GM18870 (cell line): Measurements from ENCODE around the gene KRT73.

ENCODE experiments used
- ATAC-seq: cut with Tn5 transposase; IDR thresholded peaks from one replicate; pipeline ENCODE4 v1.9.1; 2021; ENCODE audit warnings: moderate library complexity; ENCODE audit not compliant: unreplicated experiment

The KRT73 gene

DNA sequence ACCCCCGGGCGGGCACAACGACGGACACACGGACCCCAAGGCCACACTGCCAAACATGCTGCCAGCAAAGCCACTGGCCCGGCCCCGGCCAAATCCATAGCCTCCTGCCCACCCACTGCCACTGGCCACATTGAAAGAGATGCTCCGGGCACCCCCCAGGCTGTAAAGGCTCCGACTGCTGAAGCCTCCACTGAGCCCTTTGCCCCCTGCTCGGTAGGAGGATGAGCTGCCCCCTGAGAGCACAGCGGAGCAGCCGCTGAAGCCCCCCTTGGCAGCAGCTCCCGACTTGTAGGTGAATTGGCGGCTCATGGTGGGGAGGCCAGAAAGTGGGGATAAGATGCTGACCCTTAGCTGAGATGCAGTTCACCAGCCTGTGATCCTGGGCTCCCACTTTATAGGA, at the start of gene KRT73:
TSS of gene KRT73 (minus strand) at position 344 of the 400 bp plus-strand sequence. CDS start at position 309, 35 bp downstream.
- no peak for ATAC-seq

DNA sequence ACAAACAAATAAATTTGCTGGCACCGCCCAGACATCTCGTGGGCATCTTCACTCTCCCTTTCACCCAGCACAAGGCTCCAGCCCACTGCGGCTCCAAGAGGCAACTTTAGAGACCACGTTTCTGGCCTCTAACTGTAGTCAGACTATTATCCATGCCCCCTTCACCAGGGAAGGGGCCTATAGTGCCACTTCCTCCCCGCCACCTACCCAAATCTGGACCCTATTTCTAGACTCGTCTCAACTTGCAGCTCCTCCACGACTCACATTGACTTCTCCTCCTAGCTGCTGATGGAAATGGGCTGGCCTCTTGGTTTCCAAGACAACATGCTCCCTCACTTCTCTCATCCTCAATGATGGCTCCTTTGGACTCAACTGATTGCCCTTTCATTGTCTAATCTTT, 49.6 kb upstream of the KRT73 start:
- ATAC-seq = no peak

DNA sequence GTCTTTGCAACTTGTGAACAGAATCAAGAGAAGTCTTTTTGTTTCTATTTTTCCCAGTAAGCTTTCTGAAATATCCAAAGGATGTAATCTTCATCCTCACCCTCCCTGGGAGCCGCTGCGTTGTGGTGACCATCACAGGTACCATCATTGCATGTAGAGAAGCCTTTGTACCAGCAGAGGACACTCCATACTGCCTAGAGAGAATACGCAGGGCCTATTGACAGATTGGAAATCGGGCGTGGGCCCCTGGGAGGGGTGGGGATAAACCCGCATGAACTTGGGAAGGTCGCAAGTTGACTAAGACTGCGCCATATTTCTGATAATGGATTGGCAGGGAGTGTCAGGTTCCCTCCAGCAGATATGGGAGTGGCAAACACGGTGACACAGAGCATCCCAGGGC, 49.1 kb upstream of the KRT73 start:
- no peak for ATAC-seq

DNA sequence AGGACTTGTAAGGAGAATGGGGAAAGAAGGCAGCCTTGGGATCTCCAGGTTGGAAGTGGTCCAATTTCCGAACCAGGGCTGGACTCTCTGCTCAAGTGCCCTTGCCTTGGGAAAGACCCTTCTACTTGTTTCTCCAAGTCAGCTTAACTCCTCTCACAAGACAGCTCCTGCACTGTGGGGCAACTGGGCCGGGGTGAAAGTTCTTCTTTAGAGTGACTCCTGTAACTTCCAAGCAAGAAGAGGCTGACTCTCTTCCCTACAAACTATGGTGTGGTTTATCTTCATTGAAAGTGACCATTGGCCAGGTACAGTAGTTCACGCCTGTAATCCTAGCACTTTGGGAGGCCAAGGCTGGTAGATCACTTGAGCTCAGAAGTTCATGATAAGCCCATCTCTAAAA, 48.1 kb upstream of the KRT73 start:
- ATAC-seq = no peak

DNA sequence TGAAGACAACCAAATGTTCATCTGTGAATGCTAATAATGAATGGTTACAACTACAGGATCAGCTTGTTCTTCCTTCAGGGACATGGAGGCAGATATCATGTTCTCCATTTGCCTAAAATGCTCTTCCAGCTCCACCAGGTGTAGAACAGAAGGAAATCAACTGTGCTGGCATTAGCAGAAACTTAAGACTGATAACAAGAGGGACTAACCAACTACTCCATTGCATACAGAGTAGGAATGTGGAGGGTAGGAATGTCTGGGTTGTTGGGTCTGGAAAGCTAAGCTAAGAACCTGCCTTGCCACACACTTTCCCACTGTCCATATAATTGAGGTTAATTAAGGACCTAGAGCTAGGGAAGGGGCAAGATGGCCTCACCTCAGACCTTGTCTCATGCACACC, 45.1 kb upstream of the KRT73 start:
- ATAC-seq = no peak

DNA sequence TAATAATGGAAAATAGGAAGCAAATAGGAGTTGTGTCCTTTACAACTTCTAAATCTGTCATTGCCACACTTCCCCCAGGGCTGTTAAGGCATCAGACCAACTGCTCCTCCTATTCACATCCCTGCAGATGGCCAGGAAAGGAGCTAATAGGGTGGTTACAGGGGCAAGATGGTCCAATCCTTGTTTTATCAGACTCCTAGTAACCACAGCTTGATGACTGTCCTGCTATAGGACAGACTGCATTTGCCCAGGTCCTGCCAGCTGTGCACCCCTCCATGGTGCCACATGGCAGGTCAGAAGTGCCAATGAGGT, 44.5 kb upstream of the KRT73 start:
- ATAC-seq = no peak

DNA sequence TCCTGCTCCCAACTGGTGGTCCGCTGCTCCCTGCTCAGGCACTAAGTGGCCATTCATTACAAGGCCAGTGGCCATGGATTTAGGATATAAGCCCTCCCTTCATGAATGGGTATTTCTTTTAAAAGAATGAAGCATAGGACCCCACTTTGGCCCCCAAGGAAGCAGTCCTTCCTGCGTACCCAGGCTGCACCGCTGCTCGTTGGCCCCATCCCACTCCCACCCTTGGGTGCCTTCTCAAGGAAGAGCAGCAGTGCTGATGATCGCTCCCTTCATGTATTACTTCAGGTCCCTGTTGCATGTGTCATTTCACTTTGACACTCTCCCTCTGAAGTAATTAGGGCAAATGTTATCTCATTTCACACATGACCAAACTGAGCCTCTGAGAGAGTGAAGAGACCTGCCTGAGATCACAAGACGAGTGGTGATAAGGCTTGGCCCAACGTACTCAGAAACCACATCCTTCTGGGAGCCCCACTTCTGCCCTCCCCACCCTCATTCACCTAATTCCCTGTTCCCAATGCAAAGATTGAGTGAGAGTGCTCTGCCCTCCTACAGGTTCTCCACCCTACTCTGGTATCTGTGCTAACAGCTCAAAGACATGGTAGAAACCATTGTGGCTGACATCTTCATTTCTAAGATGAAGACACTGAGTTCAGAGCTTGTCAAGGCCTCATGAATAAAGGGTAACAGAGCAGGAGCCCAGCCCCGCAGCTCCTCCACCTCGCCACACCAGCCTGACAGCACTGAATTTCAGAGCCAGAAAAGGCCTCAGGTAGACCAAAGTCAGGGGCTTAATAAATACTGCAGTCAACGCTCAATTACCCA, 43.9 kb upstream of the KRT73 start:
- ATAC-seq = no peak

DNA sequence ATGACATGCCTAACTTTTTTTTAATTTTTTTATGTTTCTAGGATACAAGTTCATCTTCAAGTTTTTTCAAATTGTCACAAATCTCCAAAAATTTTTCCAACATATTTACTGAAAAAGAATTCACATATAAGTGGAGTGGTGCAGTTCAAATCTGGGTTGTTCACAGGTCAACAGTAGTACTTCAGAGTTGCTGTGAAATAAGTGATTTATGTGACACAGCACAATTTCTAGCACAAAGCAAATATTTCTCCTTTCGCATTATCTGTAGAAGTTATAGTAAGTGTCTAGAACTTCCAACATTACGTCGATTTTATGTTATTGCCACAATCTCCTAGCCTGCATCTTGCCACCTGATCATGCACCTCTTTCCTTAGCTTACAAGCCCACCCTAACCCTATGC, 43.3 kb upstream of the KRT73 start:
- ATAC-seq = no peak

DNA sequence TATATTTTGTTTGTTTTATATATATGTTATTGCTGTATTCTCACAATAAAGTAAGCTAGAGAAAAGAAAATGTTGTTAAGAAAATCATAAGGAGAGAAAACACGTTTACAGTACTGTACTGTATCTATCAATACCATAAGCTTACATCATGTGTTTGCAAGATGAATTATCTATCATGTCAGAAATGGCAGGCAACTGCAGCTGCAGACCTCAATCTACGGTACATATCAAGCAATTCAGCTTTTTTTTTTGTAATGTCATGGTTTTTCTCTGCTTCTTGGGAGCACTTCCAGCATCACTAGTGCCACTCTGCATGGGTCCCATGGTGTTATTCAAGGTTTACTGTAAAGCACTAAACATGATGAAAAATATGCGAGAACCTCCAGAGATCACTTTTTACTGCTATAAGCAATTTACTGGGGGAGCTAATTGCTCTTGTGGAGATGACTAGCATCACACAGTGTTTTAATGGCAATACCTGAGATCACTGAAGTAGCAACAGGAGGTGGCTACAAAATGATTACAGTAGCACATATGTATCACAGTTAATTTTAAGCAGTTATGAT, 42.7 kb upstream of the KRT73 start:
- ATAC-seq = no peak

DNA sequence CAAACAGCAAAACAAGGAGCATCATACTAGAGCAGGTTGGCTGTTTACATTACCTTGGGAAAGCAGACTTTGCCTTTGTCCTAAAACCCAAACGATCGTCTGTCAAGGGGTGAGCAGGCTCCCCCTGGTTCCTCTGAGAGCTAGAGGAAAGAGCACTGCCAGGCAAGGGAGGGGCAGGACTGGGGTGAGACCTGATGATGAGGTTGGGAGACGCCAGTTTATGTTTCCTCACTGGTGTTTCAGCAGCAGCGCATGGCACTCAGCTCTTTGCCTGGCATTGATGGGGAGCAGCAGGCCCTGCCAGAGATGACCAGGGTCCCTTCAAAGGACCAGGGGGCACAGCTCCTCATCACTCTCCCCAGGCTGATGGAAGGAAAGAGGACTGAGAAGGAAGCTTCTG, 41.6 kb upstream of the KRT73 start:
- ATAC-seq = no peak

DNA sequence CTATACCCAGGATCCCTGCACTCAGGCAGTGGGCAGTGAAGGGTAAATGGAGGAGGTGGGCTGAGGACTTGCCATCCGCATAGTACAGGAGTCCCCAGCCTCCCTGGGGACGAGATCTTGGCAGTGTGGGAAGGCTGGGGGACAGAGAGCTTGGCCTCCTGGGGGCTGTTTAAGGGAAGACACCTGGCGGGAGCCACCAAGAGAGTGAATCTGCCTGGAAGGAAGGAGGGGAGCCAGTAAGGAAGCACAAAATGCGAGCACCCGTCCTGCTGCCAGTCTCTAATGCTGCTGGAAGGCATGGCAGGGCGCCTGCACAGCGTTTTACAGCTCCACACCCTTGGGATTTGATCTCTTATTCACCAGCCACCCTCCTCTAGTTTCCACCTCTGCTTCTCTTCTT, 41.0 kb upstream of the KRT73 start:
- no peak for ATAC-seq

DNA sequence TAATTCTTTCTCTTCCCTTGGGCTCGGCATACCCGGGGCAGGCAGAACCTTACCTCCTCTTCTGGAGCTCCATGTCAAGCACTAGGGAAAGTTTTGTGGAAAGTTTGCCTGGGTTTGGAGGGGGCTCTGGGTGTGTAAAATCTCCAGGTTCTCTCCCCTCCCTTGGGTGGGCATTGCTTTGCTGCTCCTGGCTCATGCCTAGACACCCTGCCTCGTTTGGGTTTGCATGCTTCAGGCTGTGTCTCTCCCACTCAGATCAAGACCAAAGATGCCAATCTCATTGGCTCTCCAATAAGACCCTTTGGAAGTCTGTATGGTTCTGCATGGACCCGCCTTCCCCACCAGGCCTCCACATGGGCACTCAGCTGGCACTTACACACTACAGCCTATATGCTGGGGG, 39.8 kb upstream of the KRT73 start:
- no peak for ATAC-seq

DNA sequence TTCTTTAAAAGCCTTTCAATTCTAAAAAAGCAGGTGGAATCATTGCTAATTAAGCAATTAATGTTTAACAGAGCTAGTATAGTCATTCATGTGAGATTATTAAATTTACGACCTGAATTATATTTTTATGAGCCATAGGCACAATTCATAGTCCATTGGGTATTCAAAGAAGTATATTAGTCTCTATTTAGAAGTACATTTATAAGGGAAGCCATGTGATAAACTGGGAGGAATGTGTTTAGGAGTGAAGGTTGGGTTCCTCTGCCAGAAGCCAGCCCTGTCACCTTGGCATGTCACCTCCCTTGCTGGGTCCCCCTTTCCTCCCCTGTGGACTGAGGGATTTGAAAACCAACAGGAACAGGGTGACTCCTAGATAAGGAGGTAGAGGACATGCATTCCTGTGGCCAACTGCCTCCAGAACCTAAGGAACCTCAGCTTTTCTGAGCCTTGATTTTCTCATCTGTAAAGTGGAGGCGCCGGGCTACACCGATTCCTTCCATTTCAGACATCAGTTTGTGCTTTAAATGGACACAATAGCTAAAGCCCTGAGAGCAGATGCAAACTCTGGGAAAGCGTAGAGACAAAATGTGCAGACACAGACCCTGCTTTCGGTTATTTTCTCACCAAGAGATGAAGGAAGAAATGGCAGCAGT, 39.0 kb upstream of the KRT73 start:
- ATAC-seq = no peak

DNA sequence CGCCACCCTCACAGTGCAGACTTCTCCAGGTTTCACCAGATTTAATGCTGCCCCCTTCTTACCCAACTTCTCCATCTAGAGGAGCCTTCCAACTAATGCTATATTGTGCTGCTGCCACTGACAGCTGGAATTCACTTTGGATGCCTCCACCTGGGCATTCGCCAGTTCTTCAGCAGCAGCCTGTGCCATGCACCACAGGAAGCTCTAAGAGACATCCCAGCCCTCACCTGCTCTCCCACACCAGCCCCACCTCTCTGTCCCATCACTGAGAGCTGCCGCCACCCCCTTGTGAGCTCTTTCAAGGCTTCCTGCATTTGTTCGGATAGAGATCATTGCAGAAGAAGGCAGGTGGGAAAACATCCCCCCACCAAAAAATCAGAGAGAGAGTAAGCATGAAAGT, 38.3 kb upstream of the KRT73 start:
- ATAC-seq = no peak

DNA sequence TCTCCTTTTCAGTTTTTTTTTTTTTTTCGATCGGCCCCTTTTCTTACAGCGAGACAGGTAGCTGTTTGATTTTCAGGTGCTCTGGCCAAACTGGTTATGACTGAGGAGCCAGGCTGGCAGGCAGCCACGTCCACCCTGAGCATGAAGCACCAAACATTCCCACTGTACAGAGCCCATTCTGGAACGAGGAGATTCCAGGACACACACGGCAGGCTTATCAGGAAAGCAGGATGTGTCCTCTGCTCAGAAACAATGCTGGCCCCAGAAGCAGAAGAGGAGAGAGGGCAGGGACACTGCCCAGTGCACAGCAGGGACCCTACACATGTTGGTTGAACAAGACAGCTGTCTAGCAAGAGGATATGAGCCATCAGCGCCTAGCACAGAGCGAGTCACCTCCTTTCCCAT, 37.4 kb upstream of the KRT73 start:
- ATAC-seq = no peak

DNA sequence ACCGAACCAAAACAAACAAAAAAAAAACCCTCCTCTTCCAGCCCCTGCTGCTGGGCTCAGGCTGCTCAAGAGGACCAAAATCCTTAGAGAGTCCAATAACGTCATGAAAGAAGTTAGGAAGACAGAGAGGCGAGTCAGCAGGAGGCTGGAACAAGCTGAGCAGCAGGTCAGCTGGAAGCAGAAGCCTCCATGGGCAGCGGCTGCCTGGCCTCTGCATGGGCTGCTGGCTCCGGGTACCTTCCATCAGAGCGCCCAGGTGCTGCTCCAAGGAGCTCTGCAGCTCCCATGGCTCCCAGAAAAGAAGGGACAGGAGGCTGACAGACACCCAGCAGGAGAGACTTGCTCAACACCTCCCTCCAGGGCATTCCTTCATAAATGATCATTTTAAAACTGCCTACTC, 36.9 kb upstream of the KRT73 start:
- no peak for ATAC-seq

DNA sequence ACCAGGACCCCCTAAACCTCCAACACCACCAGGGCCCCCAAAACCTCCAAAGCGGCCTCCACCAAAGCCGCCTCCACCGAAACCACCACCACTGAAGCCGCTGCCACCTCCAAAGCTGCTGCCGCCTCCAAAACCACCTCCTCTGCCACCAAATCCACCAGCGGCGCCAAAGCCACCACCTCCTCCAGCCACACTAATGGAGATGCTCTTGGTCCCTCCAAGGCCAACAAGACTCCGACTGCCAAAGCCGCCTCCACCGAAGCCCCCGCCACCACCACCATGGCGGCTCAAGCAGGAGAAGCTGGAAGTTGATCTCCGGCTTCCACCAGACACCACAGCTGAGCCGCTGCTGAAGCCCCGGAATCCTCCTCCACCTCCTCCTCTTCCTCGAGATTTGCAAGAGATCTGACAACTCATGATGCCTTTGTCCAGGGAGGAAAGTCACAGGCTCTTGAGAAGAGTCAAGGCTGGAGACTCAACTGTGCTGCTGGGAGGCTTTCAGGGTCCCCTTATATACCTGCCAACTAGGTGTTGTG, 33.4 kb upstream of the KRT73 start, which contains the start of gene KRT2:
TSS of gene KRT2 (minus strand) at position 486 of the 536 bp plus-strand sequence. CDS start at position 417, 69 bp downstream.
- no peak for ATAC-seq

DNA sequence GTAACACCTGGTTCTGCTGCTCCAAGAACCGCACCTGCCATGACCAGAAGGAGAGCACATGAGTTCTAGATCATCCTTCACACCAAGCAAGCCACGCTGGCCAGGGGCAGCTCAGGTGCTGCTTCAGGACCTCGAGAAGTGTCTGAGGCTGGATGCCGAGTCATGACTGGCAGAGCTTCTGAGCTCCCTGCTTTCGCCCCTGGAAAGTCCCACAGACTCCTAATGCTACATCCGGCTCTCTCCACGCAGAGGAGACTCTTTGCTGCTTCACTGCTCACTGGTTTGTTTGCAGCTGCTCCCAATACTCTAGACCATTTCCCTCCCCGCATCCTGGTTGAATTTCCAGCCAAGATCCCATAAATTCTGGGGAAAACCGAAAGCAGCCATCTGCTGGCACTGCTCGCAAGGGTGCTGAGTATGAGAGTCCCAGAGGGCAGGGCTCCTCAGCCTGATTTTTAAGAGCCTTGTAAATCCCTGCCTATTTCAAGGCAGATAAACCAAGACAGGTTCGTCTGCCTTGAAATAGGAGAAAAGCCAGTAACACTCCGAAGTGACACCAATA, 32.2 kb upstream of the KRT73 start:
- ATAC-seq = no peak

DNA sequence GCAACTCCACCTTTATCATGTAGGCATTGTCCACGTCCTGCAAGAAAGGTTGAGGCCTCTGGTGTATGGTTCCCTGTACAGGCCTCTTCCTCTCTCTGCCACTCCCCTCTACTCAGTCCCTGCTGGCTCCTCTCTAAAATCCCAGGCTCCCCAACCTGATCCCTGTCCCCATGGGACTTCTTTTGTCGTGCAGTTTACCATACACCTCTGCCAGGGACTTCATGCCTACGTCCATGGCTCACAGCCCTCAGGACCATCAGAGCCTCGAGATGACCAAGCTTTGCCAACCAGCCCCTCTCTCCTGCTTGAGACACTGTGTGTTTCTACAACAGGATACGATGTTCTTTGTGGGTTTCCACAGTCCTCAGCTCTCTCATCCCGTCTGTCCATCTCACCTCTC, 30.7 kb upstream of the KRT73 start:
- ATAC-seq = no peak

DNA sequence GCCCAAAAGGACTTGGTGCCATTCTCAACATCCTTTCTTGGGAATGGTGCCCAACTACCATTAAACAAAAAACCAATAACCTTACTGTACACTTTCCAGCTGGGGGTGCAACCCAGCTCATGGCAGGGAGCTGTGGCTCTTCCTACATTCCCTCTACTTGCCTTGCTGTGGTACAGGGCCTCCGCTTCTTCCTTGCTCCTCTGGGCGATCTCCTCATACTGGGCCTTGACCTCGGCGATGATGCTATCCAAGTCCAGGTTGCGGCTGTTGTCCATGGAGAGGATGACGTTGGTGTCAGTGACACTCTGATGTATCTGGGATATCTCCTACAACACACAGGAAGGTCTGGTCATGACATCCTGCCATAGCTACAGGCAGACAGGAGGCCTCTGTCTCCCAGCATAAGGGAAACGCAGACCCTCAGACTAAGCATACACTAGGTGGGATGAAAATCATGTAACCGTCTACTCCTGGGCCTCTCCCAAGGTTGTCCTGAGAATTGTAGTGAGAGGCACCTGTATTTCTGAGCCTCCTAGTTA, 29.7 kb upstream of the KRT73 start:
- ATAC-seq = no peak

DNA sequence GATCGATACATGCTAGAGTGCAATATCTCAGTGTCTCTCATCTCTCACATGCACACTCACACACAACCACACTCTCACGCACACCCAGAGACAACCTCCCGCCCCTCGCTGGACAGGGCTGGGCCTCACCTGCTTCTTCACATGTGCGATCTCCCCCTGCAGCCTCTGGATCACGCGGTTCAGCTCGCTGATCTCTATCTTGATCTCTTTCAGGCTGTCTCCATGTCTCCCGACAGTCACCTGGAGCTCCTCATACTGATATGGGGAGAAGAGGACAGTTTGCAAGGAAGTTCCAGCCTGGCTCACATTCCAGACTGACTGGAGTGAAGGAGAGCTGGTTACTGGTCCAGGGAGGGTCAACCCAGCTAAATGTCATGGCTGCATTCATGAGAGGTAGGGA, 29.2 kb upstream of the KRT73 start:
- no peak for ATAC-seq

DNA sequence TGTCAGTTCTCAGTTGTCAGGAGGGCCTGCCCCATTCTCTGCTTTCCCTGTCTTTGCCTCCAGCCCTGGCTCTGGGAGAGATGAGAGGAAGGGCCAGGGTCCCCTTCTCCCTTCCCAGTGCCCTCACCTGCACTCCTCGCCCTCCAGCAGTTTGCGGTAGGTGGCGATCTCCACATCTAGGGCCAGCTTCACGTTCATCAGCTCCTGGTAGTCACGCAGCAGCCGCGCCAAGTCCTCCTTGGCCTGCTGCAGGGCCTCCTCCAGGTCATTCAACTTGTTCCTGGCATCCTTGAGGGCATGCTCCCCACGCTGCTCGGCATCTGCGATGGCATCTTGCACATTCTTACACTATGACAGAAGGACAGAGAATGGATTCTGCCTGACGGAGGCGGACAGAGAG, 28.3 kb upstream of the KRT73 start:
- ATAC-seq = no peak
